Fibroblast of mammary gland (primary cell): ENCODE measurements around the gene CHI3L2.

Experiments
- DNase-seq: peaks from one replicate; pipeline ENCODE4 v3.0.0-alpha.2; 2010; ENCODE audit warnings: low read depth
- H3K4me3 ChIP-seq: 2 replicates; pipeline ENCODE4 v1.5.1; 2011; ENCODE audit warnings: low read depth, mild to moderate bottlenecking, low read length, moderate library complexity; ENCODE audit not compliant: control insufficient read depth
- CTCF ChIP-seq: conservative IDR thresholded peaks from 2 replicates; pipeline ENCODE4 v1.5.1; 2011; ENCODE audit warnings: low read depth, low read length, inconsistent platforms; ENCODE audit not compliant: control insufficient read depth, insufficient read depth

Gene CHI3L2

GRCh38 chr1:111236806-111237205, 9.3 kb downstream of the CHI3L2 start:
- DNase-seq, result no peak
- TF ChIP-seq CTCF, result no peak
- no peak overlapping the region for H3K4me3 ChIP-seq

GRCh38 chr1:111238056-111238795, 10.7 kb downstream of the CHI3L2 start:
- no peak overlapping the region for H3K4me3 ChIP-seq
- TF ChIP-seq CTCF, result no peak
- no peak for DNase-seq

- TF ChIP-seq CTCF, result no peak
- DNase-seq, result no peak
- H3K4me3 ChIP-seq, result no peak overlapping the region
These were observed 14.3 kb downstream of the CHI3L2 start for GRCh38 chr1:111241797-111242196.

- no peak overlapping the region for H3K4me3 ChIP-seq
- no peak for DNase-seq
- TF ChIP-seq CTCF, result no peak
These were observed 15.5 kb downstream of the CHI3L2 start for GRCh38 chr1:111242805-111243523.

GRCh38 chr1:111247125-111247838, 19.8 kb downstream of the CHI3L2 start:
- H3K4me3 ChIP-seq, result no peak overlapping the region
- no peak for TF ChIP-seq CTCF
- DNase-seq, result no peak

GRCh38 chr1:111249960-111250359, 22.4 kb downstream of the CHI3L2 start:
- no peak for TF ChIP-seq CTCF
- no peak for DNase-seq

More at GRCh38 chr1:111249960-111250359, 22.4 kb downstream of the CHI3L2 start:
- no peak overlapping the region for H3K4me3 ChIP-seq
